IPS-NIHi7 (cell line): ENCODE measurements around the gene SPATA6L.

Experiments used
- DNase-seq: peaks from one replicate; pipeline ENCODE4 v3.0.0; 2012; ENCODE audit warnings: mixed read lengths; ENCODE audit errors: extremely low spot score

SPATA6L gene

DNA sequence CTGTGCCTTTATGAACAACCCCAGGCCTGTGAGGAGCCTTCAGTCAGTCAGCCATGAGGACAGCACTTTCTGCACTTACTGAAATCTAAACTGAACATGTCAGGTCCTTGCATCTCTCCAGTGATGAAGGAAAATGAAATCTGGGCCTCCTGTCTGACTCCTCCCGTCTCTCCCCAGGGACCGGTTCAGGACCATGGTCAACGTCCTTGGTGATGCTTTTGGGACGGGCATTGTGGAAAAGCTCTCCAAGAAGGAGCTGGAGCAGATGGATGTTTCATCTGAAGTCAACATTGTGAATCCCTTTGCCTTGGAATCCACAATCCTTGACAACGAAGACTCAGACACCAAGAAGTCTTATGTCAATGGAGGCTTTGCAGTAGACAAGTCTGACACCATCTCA is 81.1 kb downstream of the SPATA6L start:
- peak; percentile 38 for DNase-seq

DNA sequence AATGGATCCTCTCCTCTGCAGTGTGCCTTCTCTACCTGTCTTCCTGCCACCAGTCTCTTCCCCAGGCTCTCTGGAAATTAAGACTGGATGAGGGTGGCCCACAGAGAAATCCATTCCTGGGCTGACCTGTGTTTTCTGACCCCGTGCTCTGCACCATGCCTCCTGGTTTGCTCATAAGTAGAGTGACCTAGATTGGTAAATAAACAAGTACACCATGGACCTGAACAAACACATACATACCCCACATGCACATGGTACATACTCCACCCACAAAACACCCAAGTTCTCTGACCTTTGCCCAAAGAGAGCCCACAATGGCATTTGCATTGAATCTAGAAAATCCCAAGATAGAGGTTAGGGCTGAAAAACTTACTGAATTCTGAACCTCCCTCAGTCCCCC is 81.6 kb downstream of the SPATA6L start:
- DNase-seq: no peak

DNA sequence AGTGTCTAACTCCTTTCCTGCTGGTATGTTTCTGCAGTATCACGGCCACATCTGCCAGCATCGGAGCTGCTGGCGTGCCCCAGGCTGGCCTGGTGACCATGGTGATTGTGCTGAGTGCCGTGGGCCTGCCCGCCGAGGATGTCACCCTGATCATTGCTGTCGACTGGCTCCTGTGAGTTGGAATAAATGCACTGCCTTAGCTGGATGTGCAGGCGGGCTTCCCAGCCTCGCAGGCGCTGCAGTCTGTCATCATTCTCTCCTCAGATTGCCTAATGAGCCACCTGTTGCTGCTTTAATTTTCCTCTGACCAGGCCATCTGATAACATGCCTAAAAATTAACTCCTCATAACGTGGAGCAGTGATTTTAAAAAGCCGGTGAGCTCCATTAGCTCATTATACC is 83.3 kb downstream of the SPATA6L start:
- DNase-seq: no peak

DNA sequence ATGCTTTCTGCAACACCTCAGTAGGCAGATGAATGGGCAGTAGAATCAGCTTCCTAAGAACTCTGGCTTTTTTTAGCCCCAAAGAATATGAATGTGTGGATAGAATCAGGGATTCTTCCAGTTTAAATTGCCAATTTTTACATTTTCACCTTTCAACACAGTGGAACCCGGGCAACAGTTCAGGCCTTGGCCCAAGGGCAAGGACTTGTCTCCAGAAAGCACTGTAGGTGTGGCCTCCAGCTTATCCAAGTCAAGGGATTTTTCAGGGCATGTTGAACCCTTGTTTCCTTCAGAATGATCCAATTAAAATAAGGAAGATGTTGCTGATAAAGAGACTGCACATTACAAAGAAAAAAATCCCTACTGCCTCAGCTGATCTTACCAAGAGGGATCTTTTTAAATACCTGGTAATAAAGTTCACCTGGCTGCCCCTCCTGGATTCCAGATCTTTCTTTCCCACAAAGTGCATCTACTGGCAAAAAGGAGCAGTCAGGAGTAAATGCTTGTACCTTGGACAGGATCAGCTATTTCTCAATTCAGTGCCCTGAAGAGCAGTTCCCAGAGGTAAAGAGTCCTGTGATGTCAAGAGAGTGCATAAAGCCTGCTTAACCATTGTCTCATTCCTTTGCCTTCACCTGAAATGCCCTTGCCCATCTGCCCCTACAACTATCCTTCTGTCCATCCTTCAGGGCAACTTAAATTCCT is 84.3 kb downstream of the SPATA6L start:
- no peak for DNase-seq

DNA sequence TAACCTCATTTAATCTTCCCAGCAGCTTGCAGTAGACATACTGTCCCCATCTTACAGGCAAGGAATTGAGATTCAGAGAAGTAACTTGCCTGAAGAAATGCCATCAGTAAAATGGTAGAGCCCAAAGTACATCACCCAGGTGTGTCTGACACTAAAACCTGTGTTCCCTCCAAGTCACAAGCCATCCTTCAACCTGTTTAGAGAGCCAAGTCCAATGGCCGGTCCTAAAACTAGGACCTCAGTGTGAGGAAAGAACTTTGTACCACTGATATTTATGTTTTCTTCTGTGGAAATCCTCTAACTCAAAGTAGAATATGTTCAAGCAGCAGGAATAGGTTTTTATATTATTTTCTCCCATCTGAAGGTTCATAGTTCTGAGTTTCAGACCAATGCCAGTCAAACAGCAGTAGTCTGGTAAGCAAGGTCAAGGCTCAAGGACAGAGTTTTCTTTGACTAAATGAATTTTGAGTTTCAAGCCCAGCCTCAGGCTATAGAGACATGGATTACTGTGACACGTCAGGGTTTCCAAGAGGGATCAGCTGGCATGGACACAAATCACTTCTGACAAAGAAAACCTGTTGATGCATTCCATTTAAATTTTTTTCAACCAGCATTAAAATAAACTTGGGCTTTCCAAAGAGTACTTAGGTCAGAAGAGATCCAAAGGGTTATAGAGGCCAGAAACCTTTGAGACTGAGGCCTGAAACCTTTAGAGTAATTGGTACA is 85.1 kb downstream of the SPATA6L start:
- DNase-seq: no peak

DNA sequence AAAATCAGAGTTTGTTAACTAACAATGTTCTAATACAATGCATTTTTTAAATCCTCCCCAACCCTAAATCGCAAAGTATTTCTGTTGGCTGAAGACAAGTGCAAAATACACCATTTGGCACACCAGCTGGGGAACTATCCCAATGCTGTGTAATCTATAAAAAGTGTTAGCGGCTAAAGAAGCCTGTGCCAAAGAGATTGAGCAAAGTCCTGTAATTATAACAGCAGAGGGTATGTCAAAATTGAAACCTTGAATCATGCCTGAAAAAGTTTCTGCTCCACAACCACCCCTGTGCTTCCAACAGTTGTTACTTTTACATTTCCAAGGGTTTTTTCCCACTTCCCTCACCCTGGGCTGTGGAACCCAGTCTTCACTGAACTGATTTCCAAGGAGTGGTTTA is 87.3 kb downstream of the SPATA6L start:
- DNase-seq: no peak

DNA sequence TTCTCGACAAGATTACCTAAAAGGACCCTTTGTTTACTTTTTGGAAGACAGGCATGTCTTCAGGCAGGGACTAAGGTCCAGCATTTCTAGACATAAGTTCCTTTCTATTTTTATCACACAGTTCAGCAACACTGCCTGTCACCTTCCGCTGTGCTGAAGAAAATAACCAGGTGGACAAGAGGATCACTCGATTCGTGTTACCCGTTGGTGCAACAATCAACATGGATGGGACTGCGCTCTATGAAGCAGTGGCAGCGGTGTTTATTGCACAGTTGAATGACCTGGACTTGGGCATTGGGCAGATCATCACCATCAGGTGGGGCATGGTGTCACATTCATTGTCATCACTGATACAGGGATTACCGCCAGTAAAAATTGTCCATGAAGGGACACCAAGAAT is 89.8 kb downstream of the SPATA6L start:
- no peak for DNase-seq

DNA sequence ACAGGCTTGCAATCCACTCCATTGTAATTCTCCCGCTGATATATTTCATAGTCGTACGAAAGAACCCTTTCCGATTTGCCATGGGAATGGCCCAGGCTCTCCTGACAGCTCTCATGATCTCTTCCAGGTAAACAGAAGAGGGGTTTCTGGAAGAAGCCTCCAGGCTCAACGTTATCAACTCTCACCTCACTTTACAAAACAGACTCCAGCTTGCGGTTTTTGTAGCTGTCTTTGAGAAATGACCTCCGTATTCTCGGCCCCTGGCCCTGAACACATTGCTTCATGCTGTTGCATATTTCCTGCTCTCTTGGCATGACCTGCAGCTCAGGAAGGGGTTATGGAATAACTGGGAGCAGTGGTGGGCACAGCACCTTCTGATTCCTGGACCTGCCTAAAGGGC is 90.3 kb downstream of the SPATA6L start:
- no peak for DNase-seq

DNA sequence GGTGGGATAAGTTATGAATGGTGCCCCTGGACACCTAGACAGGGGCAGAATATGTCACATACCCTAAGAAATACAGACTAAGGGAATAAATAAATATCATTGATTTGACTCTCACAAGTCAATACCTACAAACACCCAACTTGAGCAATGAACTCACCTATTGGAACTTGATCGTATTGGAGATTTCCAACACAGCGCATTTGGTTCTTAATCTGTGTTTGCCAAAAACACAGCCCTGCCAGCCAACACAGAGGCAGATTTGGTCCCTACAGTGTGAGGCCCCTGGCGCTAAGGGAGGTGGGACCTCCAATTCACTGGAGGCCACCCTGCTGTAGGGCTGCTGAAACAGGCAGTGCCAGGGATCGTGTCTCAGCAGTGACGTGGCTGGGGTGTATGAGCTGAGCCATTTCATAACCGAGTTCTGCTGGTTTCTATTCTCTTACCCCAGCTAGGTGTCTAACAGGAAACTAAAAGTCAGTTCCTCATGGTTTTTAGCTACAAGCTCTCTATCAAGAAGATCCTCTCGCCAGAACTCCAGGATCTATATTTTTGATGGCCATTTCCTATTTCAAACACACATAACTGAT is 91.5 kb downstream of the SPATA6L start:
- DNase-seq: no peak

DNA sequence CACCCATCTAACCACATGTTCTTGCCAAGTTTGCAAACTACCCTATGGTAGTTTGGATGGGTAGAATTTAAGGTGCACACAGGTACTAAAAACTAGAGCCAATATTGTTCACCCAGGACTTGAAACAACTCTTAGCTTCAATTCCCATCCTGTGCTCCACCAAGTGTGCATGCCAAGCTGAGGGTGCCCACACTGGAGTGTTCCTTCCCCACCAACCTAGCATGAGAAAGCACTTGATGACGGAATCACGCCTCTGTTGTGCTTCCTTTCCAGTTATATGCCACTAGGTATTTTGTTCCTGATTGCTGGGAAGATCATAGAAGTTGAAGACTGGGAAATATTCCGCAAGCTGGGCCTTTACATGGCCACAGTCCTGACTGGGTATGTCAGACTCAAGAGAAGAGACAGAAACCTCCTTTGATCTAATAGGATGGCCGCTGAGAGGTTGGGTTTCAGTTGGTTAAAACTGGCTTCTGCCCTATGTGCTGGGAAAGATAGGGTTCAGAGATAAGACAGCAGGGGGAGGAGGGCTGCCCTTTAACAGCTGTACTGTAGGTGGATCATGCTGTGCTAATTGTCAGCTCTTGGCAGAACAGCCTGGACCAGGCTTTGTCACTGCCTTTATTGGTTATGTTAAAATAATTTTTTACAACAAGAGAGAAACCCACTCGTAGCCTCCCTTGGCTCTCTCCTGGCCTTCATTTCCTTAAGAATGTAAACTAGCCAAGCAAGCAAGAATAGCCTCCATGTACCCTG is 92.5 kb downstream of the SPATA6L start:
- DNase-seq: no peak

DNA sequence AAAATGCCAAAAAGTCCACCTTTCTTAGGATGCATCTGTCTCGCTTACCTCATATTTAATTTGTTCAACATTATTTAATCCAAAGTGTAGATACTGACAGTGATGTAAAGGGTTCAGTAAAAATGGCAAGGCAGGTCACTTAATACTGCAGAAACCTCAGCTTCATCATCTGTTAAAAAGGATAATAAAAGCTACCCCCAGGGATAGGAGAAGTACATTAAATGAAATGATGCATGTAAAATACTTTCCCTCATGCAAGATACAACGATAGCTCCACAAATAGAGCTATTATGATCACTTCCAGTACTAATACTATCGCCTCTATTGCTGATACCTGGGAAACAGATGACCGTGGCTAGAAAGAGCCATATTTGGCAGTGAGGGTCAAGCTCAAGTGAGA is 93.1 kb downstream of the SPATA6L start:
- DNase-seq: no peak

DNA sequence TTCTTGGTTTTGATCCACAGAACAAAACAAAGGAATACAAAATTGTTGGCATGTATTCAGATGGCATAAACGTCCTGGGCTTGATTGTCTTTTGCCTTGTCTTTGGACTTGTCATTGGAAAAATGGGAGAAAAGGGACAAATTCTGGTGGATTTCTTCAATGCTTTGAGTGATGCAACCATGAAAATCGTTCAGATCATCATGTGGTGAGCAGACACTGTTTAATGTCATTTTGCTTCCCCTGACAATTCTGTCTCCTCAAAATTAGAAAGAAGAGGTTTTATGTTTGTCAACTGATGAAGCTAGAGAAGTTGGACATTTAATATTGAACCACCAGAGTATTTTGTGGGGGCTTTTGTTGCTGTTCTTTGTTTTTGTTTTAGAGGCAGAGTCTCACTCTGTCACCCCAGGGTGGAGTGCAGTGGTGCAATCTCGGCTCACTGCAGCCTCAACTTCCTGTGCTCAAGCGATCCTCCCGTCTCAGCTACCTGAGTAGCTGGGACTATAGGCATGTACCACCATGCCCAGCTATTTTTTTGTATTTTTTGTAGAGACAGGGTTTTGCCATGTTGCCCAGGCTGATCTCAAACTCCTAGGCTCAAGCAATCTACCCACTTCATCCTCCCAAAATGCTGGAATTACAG is 94.0 kb downstream of the SPATA6L start:
- no peak for DNase-seq

DNA sequence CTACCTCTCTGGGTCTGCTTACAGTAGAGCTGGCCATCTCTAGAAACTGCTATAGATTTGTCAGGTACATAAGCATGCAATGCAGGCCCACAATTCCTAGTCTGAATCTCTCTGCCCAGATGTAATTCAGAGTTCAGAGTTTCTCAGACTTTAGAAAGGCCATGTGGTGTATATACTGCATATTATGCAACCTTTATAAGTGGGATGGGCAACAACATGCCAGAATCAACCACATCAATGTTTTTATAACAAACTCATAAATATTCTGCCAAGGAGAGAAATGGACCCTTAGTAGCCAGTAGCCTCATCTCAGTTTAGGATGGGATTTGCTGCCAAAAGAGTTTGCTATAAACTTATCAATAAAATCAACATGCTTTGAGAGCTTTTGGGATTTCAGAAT is 97.2 kb downstream of the SPATA6L start:
- DNase-seq: no peak

DNA sequence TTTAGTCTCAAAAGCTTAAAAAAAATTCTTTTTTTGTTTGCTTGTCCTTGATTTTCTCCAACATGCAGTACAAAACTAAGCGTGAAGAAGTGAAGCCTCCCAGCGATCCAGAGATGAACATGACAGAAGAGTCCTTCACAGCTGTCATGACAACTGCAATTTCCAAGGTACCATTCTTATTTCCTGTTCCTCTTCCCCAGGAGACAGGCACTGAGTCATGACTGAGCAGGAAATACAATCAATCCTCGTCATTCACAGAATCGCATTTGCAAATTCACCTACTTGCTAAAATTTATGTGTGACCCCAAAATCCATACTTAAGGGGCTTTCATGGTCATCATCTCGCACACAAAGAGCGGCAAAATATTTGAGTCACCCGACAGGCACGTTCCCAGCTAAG is 98.7 kb downstream of the SPATA6L start:
- no peak for DNase-seq

DNA sequence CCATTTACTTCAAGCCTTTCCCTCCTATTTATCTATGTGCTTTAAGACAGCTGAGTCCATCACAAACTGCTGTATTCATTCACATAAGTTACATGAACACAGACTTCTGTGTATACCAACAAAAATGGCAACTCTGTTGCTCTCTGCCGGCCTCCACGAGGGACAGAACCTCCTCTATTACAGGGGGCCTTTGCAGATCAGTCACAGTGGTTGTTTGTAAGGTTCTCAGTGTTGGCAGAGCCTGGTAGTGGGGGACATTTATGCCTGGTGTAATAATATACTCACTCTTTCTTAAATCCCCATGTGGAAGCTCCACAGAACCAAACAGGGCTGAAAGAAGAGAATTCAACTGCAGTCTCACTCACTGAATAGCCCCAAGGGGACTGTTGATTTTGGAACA is 99.5 kb downstream of the SPATA6L start:
- DNase-seq: no peak

DNA sequence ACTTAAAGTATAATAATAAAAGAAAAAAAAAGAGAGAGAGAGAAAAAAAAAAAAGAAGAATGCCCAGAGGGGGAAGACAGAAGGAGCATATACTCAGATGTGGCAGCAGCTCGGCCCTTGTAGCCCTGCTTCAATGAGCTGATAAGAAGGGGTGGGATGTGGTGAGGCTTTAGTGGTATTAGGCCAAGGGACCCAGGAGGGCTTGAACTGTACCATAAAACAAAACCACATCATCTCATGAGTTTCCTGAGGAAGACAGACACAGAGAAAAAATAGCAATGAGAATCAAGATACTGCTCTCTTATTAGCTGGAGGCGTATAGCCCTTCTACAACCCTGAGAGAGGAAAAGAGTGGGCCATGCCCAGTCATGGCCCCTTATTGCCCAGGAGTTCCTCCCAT is 103.2 kb downstream of the SPATA6L start:
- no peak for DNase-seq

DNA sequence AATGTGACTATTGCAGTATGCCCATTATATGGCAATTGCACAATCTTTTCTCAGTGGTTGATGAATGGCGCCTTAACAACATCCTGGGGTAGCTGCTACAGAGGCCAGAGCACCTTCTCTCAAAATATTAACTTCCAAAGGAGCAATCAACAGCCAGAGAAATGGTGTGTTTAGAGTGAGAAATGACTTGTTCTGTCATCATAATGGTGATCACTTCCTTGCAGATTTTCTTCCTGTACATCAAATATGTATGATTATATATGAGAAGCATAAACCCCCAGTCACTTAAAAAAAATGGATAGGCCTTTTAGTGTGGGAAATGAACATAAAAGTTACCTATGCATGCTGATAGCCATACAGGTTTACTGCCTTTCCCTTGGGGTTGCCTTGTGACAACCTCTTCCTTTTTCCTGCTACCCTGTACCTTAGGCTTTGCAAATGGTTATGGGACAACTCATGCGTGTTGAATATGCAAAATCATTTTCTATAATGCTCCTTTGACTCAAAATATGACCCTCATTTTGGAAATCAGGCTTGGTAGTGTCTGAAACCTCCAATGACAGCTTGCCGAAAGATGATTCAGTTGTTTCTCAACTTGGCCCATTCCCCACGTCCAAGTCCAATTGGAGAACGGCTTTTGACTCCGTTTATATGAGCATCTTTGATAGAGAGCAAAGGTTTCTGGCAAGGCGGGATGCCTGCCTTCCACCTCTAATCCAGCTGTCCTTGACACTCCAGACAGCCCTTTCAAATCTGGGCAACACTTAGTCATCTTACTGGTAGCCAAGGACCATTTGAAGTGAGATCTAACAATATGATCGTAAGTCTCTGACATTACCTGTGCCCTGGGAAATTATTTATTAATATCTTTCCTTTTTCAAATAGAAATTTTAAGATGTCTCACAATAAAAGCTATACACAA is 106.8 kb downstream of the SPATA6L start:
- no peak for DNase-seq

DNA sequence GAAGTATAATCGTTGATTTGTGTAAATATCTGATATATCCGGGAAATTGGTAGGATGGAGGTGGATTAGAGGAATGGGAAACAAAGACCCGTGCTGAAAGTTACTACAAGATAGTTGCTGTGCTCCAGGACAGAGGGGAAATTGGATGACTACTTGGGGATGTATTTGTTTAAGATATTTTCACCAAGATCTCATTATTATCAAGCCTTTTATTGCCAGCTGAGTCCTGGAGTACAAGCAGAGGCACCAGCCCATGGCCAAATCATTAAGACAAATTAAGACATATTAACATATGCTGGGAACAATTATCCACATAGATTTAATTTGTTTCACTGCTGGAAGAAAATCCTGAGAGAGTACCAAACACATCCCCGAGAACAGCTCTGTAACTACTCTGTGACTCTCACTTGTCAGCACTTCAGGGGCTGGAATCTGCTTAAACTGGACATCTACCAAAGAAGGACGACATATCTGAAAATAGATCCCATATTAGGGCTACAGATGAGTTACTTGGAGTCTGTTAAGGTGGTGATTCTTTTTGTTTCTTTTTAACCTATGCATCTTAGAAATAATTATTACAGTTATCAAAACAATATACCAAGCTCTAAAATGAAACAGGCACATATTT is 107.8 kb downstream of the SPATA6L start:
- no peak for DNase-seq

DNA sequence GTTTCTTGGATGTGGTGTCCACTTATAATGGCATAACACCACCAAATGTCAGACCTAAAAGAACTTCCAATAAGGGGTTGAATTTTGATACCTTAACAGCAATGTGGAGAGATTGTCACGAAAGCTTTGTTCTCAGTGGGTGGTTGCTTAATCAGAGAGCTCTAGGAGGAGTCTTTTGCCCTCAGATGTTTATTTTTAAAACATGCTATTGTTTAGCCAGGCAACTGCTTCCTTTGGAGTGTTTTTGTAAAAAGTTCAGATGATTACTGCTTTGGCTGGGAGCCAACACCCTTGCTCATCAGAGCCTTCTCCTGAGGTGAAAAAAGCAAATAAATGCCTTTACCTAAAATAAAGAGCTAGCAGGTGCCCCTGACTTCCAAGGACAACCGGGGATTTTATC is 111.0 kb downstream of the SPATA6L start:
- no peak for DNase-seq

DNA sequence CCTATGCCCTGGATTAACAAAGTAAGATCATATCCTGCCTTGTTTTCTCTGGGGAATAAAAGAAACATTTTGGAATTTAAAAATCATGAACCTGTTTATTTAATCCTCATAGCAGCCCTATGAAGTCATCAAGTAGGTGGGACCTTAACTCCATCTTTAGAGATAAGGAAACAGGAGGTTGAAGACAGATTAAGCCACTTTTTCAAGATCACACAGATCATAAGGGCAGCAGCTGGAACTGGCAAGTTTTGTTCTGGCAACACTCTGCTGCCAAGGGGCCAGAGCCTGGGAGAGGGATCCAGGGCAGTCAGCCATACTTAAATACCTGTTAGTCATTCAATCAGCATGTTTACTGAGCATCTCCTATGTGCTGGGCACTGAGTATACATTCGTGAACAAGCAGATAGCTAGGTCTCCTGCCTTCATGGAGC is 112.3 kb downstream of the SPATA6L start:
- DNase-seq: no peak
